HEK293 (cell line): ENCODE results near the gene LRRC10B.

Experiments
- CTCF ChIA-PET: fragments of 350-600 bp; formaldehyde crosslinking; extraction: SDS; loops from one replicate; lab custom pipeline; 2021; ENCODE audit warnings: antibody characterized with exemption; lab: Yijun Ruan, JAX
- POLR2A ChIA-PET: fragments of 300-600 bp; formaldehyde crosslinking; extraction: SDS; loops from one replicate; lab custom pipeline; 2020; ENCODE audit warnings: antibody characterized with exemption, inconsistent platforms; lab: Yijun Ruan, JAX
- H3K27ac ChIP-seq: fragments of 200-500 bp; sonication (Bioruptor generic); 2 replicates; pipeline ENCODE4 v1.5.1; 2014; ENCODE audit warnings: low read depth, low read length, control low read depth, inconsistent platforms; ENCODE audit errors: extremely low read depth
- H3K36me3 ChIP-seq, 2 experiments: fragments of 200-500 bp in 1 of 2; sonication (Bioruptor generic) in 1 of 2; 1 replicate in 1 of 2; 2 replicates in 1 of 2; pipeline ENCODE4 v1.5.1; 2014 to 2017; ENCODE audit warnings: inconsistent platforms in 2 of 2, low read length in 2 of 2; ENCODE audit not compliant: control insufficient read depth in 2 of 2, insufficient read depth in 1 of 2
- H3K4me1 ChIP-seq: fragments of 200-500 bp; sonication (Bioruptor generic); 2 replicates; pipeline ENCODE4 v1.5.1; 2014; ENCODE audit warnings: mild to moderate bottlenecking, low read length, inconsistent platforms; ENCODE audit not compliant: control insufficient read depth, insufficient read depth
- H3K4me3 ChIP-seq: 2 replicates; pipeline ENCODE4 v1.5.1; 2011; ENCODE audit warnings: low read depth, mild to moderate bottlenecking, control low read depth, low read length, moderate library complexity
- H3K9me3 ChIP-seq: fragments of 200-500 bp; sonication (Bioruptor generic); 2 replicates; pipeline ENCODE4 v1.5.1; 2014; ENCODE audit warnings: low read depth, low read length, inconsistent platforms; ENCODE audit not compliant: control insufficient read depth, insufficient read depth
- HOXC10 ChIP-seq: sonication (generic); formaldehyde crosslinking; IDR thresholded peaks from 2 replicates; pipeline ENCODE4 v1.8.1; 2023; ENCODE audit warnings: mild to moderate bottlenecking, missing genetic modification reagents
- KLF10 ChIP-seq: fragments of 450-650 bp; IDR thresholded peaks from 2 replicates; pipeline ENCODE4 v1.5.1; 2018; ENCODE audit warnings: missing biosample characterization, mild to moderate bottlenecking, missing genetic modification characterization
- MZF1 ChIP-seq: fragments of 450-650 bp; formaldehyde crosslinking; IDR thresholded peaks from 2 replicates; pipeline ENCODE4 v1.5.1; 2017; ENCODE audit warnings: missing biosample characterization, missing genetic modification characterization, borderline replicate concordance
- PATZ1 ChIP-seq: fragments of 450-650 bp; formaldehyde crosslinking; IDR thresholded peaks from 2 replicates; pipeline ENCODE4 v1.5.1; 2016; ENCODE audit warnings: missing biosample characterization, missing genetic modification characterization
- SETDB1 ChIP-seq: IDR thresholded peaks from one replicate; pipeline ENCODE4 v1.6.1; 2017; ENCODE audit warnings: mild to moderate bottlenecking, low read length, moderate library complexity, mixed read lengths; ENCODE audit not compliant: insufficient read length
- SP2 ChIP-seq: fragments of 450-650 bp; formaldehyde crosslinking; IDR thresholded peaks from 2 replicates; pipeline ENCODE4 v1.5.1; 2016; ENCODE audit warnings: missing biosample characterization, missing genetic modification characterization
- TSHZ1 ChIP-seq: fragments of 450-650 bp; formaldehyde crosslinking; IDR thresholded peaks from 2 replicates; pipeline ENCODE4 v1.5.1; 2016; ENCODE audit warnings: missing biosample characterization, missing genetic modification characterization, borderline replicate concordance
- ZNF121 ChIP-seq: fragments of 450-650 bp; formaldehyde crosslinking; IDR thresholded peaks from 2 replicates; pipeline ENCODE4 v1.5.1; 2016; ENCODE audit warnings: missing biosample characterization, missing genetic modification characterization
- ZNF132 ChIP-seq: fragments of 450-650 bp; formaldehyde crosslinking; IDR thresholded peaks from 2 replicates; pipeline ENCODE4 v1.5.1; 2017; ENCODE audit warnings: missing biosample characterization, missing genetic modification characterization, borderline replicate concordance
- ZNF138 ChIP-seq: fragments of 450-650 bp; formaldehyde crosslinking; IDR thresholded peaks from 2 replicates; pipeline ENCODE4 v1.5.1; 2016; ENCODE audit warnings: missing biosample characterization, missing genetic modification characterization, borderline replicate concordance
- ZNF140 ChIP-seq: fragments of 450-650 bp; formaldehyde crosslinking; IDR thresholded peaks from 2 replicates; pipeline ENCODE4 v1.5.1; 2016; ENCODE audit warnings: missing biosample characterization, missing genetic modification characterization
- ZNF324 ChIP-seq: fragments of 450-650 bp; formaldehyde crosslinking; IDR thresholded peaks from 2 replicates; pipeline ENCODE4 v1.5.1; 2016; ENCODE audit warnings: missing biosample characterization, missing genetic modification characterization
- ZNF341 ChIP-seq: fragments of 450-650 bp; formaldehyde crosslinking; IDR thresholded peaks from 2 replicates; pipeline ENCODE4; 2016; ENCODE audit warnings: low read depth, missing biosample characterization, missing genetic modification characterization
- ZNF366 ChIP-seq: fragments of 450-650 bp; formaldehyde crosslinking; conservative IDR thresholded peaks from 2 replicates; pipeline ENCODE4 v1.5.1; 2016; ENCODE audit warnings: missing biosample characterization, missing genetic modification characterization
- ZNF37A ChIP-seq: fragments of 450-650 bp; IDR thresholded peaks from 2 replicates; pipeline ENCODE4 v1.5.1; 2018; ENCODE audit warnings: missing biosample characterization, missing genetic modification characterization
- ZNF473 ChIP-seq: fragments of 450-650 bp; formaldehyde crosslinking; IDR thresholded peaks from 2 replicates; pipeline ENCODE4 v1.5.1; 2017; ENCODE audit warnings: missing biosample characterization, missing genetic modification characterization
- ZNF48 ChIP-seq: fragments of 450-650 bp; formaldehyde crosslinking; IDR thresholded peaks from 2 replicates; pipeline ENCODE4 v1.5.1; 2016; ENCODE audit warnings: missing biosample characterization, missing genetic modification characterization
- ZNF561 ChIP-seq: fragments of 450-650 bp; IDR thresholded peaks from 2 replicates; pipeline ENCODE4 v1.5.1; 2018; ENCODE audit warnings: missing biosample characterization, missing genetic modification characterization, borderline replicate concordance
- ZNF585B ChIP-seq: fragments of 450-650 bp; formaldehyde crosslinking; IDR thresholded peaks from 2 replicates; pipeline ENCODE4 v1.5.1; 2016; ENCODE audit warnings: missing biosample characterization, missing genetic modification characterization
- ZNF660 ChIP-seq: fragments of 450-650 bp; IDR thresholded peaks from 2 replicates; pipeline ENCODE4 v1.5.1; 2018; ENCODE audit warnings: missing biosample characterization, mild to moderate bottlenecking, missing genetic modification characterization
- TF ChIP-seq, protein P1 (sequence below): fragments of 450-650 bp; formaldehyde crosslinking; IDR thresholded peaks from 2 replicates; pipeline ENCODE4 v1.5.1; 2016; ENCODE audit warnings: missing biosample characterization, missing genetic modification characterization
- TF ChIP-seq, protein P2 (sequence below): fragments of 450-650 bp; formaldehyde crosslinking; IDR thresholded peaks from 2 replicates; pipeline ENCODE4 v1.5.1; 2016; ENCODE audit warnings: missing biosample characterization, missing genetic modification characterization
- TF ChIP-seq, protein P3 (sequence below): fragments of 450-650 bp; formaldehyde crosslinking; IDR thresholded peaks from 2 replicates; pipeline ENCODE4 v1.5.1; 2017; ENCODE audit warnings: missing biosample characterization, missing genetic modification characterization

Gene LRRC10B

DNA sequence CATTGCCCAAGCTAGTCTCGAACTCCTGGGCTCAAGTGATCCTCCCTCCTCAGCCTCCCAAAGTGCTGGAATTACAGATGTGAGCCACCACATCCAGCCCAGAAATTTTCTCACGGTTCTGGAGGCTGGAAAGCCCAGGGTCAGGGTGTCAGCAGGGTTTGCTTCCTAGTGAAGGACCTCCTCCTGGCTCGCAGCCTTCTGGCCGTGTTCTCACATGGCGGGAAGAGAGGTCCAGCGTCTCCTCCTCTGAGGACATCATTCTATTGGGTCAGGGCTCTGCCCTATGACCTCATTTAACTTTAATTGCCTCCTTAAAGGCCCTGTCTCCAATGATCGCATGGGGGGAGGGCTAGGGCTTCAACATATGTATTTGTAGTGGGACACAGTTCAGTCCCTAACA lies 40.5 kb upstream of the LRRC10B start (continued):
- no peak for TF ChIP-seq ZNF48 (tag by site-specific recombination)
- no peak for TF ChIP-seq PATZ1
- TF ChIP-seq ZNF341 (tag by site-specific recombination), result no peak

DNA sequence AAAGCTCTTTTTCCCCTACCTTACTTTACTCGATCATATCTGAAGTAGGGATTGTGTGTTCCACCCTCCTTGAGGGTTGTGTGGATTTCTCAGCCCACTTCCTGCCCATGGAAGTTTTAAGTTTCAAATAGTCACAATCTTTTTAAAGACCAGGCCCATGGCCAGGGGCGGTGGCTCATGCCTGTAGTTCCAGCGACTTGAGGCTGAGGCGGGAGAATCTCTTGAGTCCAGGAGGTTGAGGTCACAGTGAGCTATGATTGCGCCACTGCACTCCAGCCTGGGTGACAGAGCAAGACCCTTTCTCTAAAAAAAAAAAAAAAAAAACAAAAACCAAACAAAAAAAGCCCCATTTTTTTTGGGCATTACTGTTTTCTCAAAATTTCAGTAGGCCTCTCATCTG lies 36.3 kb upstream of the LRRC10B start:
- TF ChIP-seq ZNF366 (tag by site-specific recombination) (no peak), ZNF473 (tag by site-specific recombination) (no peak), ZNF140 (tag by site-specific recombination) (no peak), SETDB1 (no peak)
- TF ChIP-seq, protein P1, sequence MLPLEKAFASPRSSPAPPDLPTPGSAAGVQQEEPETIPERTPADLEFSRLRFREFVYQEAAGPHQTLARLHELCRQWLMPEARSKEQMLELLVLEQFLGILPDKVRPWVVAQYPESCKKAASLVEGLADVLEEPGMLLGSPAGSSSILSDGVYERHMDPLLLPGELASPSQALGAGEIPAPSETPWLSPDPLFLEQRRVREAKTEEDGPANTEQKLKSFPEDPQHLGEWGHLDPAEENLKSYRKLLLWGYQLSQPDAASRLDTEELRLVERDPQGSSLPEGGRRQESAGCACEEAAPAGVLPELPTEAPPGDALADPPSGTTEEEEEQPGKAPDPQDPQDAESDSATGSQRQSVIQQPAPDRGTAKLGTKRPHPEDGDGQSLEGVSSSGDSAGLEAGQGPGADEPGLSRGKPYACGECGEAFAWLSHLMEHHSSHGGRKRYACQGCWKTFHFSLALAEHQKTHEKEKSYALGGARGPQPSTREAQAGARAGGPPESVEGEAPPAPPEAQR (tag by site-specific recombination), result no peak
- TF ChIP-seq, protein P2, sequence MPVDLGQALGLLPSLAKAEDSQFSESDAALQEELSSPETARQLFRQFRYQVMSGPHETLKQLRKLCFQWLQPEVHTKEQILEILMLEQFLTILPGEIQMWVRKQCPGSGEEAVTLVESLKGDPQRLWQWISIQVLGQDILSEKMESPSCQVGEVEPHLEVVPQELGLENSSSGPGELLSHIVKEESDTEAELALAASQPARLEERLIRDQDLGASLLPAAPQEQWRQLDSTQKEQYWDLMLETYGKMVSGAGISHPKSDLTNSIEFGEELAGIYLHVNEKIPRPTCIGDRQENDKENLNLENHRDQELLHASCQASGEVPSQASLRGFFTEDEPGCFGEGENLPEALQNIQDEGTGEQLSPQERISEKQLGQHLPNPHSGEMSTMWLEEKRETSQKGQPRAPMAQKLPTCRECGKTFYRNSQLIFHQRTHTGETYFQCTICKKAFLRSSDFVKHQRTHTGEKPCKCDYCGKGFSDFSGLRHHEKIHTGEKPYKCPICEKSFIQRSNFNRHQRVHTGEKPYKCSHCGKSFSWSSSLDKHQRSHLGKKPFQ (tag by site-specific recombination), result no peak
- TF ChIP-seq, all 188 proteins: peak for 0
- ChIA-PET POLR2A (no interaction called here), CTCF (interaction anchor here (0.6 to 11.7 kb wide), 7 partner anchors 11 to 224 kb away, joined by 3 to 325 read pairs (median 3); partner anchors contain the start of gene LRRC10B)
- H3K36me3 ChIP-seq, result peaks cover 0 to 14% of the 10 kb centered on the region in 2 experiments; a peak in 1 of 3 replicates
- H3K27ac ChIP-seq, result no peak overlapping the region
- no peaks in the 10 kb centered on the region for H3K4me1 ChIP-seq
- no peak overlapping the region for H3K4me3 ChIP-seq
- no peaks in the 10 kb centered on the region for H3K9me3 ChIP-seq

GRCh38 chr11:61472868-61473267 lies 35.7 kb upstream of the LRRC10B start:
- H3K9me3 ChIP-seq, result no peaks in the 10 kb centered on the region
- peaks cover 0 to 14% of the 10 kb centered on the region in 2 experiments; a peak in 1 of 3 replicates for H3K36me3 ChIP-seq
- TF ChIP-seq SP2 (no peak), ZNF660 (tag by site-specific recombination) (no peak), ZNF138 (tag by site-specific recombination) (no peak), HOXC10 (CRISPR knock-in tag) (no peak), ZNF585B (tag by site-specific recombination) (no peak), ZNF121 (no peak), ZNF132 (no peak), TSHZ1 (tag by site-specific recombination) (no peak), ZNF561 (tag by site-specific recombination) (no peak), MZF1 (tag by site-specific recombination) (no peak), ZNF324 (tag by site-specific recombination) (no peak), ZNF37A (tag by site-specific recombination) (no peak), KLF10 (tag by site-specific recombination) (no peak)
- TF ChIP-seq, protein P3, sequence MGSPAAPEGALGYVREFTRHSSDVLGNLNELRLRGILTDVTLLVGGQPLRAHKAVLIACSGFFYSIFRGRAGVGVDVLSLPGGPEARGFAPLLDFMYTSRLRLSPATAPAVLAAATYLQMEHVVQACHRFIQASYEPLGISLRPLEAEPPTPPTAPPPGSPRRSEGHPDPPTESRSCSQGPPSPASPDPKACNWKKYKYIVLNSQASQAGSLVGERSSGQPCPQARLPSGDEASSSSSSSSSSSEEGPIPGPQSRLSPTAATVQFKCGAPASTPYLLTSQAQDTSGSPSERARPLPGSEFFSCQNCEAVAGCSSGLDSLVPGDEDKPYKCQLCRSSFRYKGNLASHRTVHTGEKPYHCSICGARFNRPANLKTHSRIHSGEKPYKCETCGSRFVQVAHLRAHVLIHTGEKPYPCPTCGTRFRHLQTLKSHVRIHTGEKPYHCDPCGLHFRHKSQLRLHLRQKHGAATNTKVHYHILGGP (tag by site-specific recombination), result no peak
- TF ChIP-seq, all 188 proteins: peak for 0
- H3K4me1 ChIP-seq, result no peaks in the 10 kb centered on the region
- ChIA-PET CTCF (interaction anchor here (0.6 to 11.7 kb wide), 9 partner anchors 24 to 995 kb away, joined by 3 to 325 read pairs (median 4); partner anchors contain the start of genes LRRC10B and SYT7), POLR2A (interaction anchor here (0.6 kb wide), 1 partner anchor 164 kb away, joined by 3 read pairs; no protein-coding TSS in a partner anchor)
- no peak overlapping the region for H3K4me3 ChIP-seq
- H3K27ac ChIP-seq, result no peak overlapping the region
